Measurements from ENCODE around the gene IL1RAPL2.

GRCh38 chrX:105527759-105528158 lies 961.8 kb downstream of the IL1RAPL2 start:
- TF ChIP-seq, protein P1, sequence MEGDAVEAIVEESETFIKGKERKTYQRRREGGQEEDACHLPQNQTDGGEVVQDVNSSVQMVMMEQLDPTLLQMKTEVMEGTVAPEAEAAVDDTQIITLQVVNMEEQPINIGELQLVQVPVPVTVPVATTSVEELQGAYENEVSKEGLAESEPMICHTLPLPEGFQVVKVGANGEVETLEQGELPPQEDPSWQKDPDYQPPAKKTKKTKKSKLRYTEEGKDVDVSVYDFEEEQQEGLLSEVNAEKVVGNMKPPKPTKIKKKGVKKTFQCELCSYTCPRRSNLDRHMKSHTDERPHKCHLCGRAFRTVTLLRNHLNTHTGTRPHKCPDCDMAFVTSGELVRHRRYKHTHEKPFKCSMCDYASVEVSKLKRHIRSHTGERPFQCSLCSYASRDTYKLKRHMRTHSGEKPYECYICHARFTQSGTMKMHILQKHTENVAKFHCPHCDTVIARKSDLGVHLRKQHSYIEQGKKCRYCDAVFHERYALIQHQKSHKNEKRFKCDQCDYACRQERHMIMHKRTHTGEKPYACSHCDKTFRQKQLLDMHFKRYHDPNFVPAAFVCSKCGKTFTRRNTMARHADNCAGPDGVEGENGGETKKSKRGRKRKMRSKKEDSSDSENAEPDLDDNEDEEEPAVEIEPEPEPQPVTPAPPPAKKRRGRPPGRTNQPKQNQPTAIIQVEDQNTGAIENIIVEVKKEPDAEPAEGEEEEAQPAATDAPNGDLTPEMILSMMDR (IDR thresholded peaks at IDR 0.05) = no peak
- TF ChIP-seq POLR2A (IDR thresholded peaks at IDR 0.05) = no peak
